CD4-positive, alpha-beta T cell treated with Interleukin-6 for 4 hours (primary cell): ENCODE data around the gene CBLB.

Source experiments
- DNase-seq: peaks from one replicate; pipeline ENCODE4 v3.0.0-alpha.2; 2020; ENCODE audit warnings: mixed read lengths

Gene CBLB

DNA sequence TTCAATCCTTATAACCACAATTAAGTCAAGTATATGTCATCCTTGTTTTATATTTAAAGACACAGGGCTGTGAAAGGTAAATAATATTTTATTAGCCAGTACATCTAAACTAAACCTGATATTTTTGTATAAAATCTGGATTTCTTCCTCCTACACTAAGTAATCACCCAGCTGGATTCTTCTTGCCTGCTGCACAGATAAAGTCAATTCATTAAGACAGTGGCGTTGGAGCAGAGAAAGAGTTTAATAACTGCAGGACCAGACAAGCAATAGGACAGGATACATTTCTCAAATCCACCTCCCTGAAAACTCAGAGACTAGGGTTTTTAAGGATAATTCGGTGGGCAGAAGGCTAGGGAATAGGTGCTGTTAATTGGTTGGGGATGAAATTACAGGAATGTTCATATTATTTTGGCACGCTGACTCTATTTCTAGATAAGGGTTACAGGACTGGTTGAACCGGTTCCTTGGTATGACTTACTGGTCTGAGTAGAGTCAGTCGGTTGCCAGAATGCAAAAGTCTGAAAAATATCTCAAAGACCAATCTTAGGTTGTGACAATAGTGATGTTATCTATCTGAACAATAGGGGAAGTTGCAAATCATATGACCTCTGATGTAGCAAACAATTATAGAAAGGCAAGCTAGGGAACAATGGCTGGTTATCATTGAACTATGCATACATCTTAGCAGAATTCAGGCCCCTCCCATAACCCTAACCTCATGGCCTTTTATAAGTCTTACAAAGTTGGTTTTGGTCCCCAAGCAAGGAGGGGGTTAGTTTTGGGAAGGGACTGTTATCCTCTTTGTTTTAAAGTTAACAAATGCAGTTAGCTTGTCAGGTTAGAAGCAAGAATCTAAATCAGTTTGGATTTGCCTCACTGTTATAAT, 257.3 kb downstream of the CBLB start:
- DNase-seq, result no peak

DNA sequence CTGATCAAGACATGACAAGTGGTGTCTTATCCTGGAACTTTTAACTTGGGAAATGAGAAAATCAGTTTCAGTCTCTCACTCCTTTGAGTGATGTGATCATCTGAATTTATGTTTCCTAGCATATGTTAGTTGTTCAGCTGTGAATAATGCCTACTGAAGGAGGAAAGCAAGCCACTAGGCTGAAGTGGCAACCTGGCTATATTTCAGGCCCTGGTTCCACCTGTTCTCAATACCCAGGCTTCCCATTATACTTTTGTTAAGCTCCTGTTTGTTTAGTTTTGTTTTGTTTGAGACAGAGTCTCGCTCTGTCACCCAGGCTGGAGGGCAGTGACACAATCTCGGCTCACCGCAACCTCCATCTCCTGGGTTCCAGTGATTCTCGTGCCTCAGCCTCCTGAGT, 258.3 kb downstream of the CBLB start:
- no peak for DNase-seq

DNA sequence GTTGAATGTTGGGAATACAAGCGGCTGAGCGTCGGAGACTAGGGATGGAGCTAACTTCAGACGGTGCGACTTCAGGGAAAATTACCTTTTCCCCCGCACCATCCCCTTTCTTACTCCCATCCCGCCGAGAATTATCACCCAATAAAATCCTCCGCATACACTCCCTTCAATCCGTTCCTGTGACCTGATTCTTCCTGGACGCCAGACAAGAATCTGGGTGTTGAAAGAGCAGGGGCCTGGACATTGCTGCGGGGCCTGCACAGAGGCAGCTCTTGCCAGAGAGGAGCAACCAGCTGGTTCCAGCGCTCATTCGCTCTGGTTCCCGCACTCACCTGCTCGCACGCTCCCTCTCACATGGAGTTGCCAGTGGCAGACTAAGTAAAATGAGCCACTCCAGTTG, 260.2 kb downstream of the CBLB start:
- DNase-seq, result no peak

DNA sequence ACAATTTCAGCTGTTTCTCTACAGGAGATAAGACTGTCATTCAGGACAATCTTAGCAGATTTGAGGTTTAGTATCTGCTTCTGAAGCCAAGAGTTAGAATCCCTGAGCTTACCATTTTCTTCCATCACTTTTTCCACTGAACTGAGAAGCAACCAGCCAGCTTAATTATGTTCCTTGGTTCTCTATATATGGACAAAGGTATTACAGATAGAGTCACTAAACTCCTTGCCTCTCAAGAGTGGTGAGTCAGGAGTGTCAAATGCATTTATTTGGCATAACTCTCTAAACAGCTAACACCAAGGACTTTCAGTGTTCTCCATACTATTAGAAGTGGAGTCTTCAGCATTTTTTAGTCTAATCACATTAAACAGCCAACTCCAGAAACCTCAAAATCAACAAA, 262.8 kb downstream of the CBLB start:
- DNase-seq, result no peak
